NCI-H128 (cell line): Measurements from ENCODE around the gene SPATA2L.
"Not testable (repeated sequence)": the region's sequence is repeated elsewhere in the genome, so short reads cannot be mapped to it uniquely, and the experiment has no call there.

Experiments
- DNase-seq: peaks from one replicate; lab custom pipeline; 2025; ENCODE audit not compliant: unreplicated experiment; lab: John Stamatoyannopoulos, UW

The SPATA2L gene

GRCh38 chr16:89691231-89691985 is 10.1 kb downstream of the SPATA2L start:
- no peak for DNase-seq

GRCh38 chr16:89690392-89690901 is 11.1 kb downstream of the SPATA2L start:
- no peak for DNase-seq

- not testable (repeated sequence) for DNase-seq
Observed at GRCh38 chr16:89689621-89690020, 11.9 kb downstream of the SPATA2L start.

- DNase-seq: no peak
Observed at GRCh38 chr16:89689142-89689541, 12.4 kb downstream of the SPATA2L start.

GRCh38 chr16:89688395-89688794 is 13.1 kb downstream of the SPATA2L start:
- DNase-seq: no peak

- no peak for DNase-seq
Observed at GRCh38 chr16:89687092-89687940, 14.2 kb downstream of the SPATA2L start.

- DNase-seq: peak; percentile 80
Observed at GRCh38 chr16:89686520-89687091, 14.9 kb downstream of the SPATA2L start, which contains the start of gene CDK10. Gene CDK10 (plus strand): TSS chr16:89686689. CDS start chr16:89686711, 22 bp downstream.

DNA sequence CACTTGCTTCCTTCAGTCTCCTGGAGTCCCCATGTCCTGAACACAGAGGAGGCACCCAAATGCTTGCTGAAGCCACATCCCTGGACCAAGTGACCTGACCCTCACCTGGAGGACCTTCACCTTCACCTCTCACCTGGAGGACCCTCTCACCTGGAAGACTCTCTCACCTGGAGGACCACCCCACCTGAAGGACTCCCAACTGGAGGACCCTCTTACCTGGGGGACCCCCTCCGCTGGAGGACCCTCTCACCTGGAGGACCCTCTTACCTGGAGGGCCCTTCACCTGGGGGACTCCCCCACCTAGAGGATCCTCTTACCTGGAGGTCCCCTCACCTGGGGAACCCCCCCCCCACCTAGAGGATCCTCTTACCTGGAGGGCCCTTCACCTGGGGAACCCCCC is 15.6 kb downstream of the SPATA2L start:
- no peak for DNase-seq

DNA sequence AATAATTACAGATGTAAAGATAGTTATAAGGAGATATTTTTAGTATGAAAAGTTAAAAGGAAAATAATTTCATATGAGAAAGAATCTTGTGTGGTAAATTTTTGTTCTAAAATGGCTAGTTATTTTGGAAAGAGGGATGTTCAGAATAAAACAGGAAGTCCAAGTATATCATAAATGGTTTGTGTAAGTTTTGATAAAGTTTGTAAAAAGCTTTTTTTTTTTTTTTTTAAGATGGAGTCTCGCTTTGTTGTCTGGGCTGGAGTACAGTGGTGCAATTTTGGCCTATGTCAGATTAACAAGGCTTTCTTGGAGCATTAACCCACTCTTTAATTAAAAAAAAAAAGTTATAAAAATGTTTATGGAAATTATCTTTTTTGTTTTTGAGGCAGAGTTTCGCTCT is 23.2 kb downstream of the SPATA2L start:
- no peak for DNase-seq

DNA sequence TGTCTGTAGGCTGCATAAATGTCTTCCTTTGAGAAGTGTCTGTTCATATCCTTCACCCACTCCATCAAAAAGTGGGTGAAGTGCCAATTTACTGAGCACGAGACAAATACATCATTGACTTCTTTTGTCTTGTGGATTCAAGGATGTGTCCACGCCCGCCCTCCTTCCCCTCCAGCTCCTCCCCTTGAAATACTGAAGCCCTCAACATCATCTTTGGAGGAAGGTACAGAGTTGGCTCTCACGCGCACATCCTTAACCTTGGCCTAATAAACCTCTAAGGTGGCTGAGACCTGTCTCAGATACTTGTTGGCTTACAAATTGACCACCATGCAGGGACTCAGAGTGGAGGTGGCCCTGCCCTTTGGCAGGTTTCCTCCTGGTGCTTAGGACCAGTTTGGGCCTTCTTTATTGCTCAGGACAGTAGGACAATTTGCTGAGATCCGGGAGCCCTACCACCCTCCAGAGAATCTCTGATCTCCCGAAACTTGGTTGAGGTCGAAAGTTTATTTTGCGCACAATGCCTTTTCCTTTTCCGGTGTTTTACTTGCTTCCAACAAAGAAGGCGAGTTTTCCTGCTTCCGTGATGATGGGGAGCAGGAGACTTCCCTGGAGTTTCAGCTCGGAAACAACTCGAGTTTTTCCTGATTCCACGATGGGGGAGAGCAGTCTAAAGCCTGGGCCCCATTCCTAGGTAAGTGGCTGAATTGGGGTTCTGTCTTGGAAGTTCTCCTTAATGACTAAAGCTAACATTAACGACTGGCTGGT is 29.1 kb downstream of the SPATA2L start:
- no peak for DNase-seq

- DNase-seq: not testable (repeated sequence)
Observed at GRCh38 chr16:89671565-89671964, 29.9 kb downstream of the SPATA2L start.

- DNase-seq: no peak
Observed at GRCh38 chr16:89670496-89671431, 30.7 kb downstream of the SPATA2L start.

DNA sequence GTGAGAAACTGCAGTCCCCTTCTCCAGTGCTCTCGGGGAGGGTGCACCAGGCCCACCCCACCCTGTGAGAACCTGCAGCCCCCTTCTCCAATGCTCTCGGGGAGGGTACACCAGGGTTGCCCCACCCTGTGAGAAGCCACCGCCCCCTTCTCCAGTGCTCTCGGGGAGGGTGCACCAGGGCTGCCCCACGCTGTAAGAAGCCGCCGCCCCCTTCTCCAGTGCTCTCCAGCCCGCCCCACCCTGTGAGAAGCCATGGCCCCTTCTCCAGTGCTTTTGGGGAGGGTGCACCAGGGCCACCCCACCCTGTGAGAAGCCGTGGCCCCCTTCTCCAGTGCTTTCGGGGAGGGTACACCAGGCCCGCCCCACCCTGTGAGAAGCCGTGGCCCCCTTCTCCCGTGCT is 31.8 kb downstream of the SPATA2L start:
- DNase-seq: no peak

GRCh38 chr16:89668790-89669158 is 32.7 kb downstream of the SPATA2L start:
- no peak for DNase-seq

DNA sequence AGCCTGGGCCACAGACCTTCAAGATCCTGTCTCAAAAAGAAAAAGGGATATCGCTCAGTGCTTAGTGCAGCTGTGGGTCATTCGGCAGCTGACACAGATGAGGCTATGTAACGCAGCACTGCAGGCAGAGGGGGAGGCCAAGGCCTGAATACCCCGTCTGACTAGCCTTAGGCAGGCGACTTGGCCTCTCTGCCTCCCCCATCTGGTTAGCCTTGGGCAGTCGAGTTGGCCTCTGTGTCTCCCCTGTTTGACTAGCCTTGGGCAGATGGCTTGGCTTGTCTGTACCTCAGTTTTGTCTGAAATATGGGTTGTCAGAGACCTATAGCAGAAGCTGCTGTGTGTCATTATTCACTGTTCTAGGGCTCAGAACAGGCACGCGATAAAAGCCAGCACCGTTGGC is 33.9 kb downstream of the SPATA2L start:
- no peak for DNase-seq

GRCh38 chr16:89667000-89667399 is 34.5 kb downstream of the SPATA2L start:
- DNase-seq: not testable (repeated sequence)

GRCh38 chr16:89664238-89664637 is 37.3 kb downstream of the SPATA2L start:
- not testable (repeated sequence) for DNase-seq

DNA sequence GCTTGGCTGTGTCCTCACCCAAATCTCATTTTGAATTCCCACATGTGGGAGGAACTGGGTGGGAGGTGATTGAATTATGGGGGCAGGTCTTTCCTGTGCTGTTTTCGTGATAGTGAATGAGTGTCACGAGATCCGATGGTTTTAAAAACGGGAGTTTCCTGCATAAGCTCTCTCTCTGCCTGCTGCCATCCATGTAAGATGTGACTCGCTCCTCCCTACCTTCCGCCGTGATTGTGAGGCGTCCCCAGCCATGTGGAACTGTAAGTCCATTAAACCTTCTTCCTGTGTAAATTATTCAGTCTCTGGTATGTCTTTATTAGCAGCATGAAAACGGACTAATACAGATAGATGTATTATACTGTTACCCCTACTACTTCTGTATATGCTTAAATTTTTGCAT is 40.3 kb downstream of the SPATA2L start:
- DNase-seq: no peak

DNA sequence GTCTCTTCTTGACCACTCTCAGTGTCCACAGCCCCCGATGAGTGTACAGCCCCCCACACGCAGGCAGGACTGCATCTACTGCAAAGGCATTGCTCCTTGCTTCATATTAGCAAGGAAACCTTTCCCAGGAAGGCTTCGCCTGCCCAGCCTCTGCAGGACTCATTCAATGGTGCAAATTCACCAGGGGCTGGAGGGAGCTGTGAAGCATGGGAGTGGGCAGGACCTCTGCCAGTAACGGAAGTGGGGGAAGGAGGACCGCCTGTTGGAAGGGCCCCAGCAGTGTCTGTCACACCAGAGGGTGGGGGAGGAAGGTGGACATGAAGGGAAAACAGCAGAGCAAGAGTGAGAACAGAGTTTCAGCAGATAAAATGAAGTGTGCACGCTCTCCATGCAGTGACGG is 41.4 kb downstream of the SPATA2L start:
- DNase-seq: no peak
